ENCODE measurements around the gene SYNC. TPM values are rescaled to one million over a fixed set of nuclear protein-coding genes. Genes with fewer than 3 reads are reported as not detected.

SYNC gene
- total RNA-seq = 4.1 TPM

- DNase-seq = no peak
Measured at GRCh38 chr1:32702599-32703478, at the start of gene SYNC. SYNC (minus strand) TSS chr1:32702770; CDS start chr1:32702660, 110 bp downstream.

DNA sequence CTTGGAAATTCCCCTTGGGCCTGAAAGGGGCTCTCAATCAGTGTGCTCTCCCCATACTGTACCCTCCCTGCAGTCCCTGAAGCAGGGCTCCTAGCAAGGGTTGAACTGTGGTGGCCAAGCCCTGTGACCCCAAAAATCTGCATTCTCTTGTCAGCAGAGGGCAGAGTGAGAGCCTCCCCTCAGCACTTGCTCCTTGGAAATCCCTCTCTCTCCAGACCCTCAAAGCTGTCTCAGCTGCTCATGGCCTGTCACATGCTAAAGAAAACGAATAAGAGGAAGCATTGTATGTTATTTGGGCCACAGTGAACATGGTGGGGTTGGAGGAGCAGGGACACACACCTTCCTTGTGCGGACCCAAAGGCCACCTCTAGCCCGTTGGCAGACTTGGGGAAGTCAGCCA is 47.2 kb upstream of the SYNC start:
- DNase-seq = no peak

DNA sequence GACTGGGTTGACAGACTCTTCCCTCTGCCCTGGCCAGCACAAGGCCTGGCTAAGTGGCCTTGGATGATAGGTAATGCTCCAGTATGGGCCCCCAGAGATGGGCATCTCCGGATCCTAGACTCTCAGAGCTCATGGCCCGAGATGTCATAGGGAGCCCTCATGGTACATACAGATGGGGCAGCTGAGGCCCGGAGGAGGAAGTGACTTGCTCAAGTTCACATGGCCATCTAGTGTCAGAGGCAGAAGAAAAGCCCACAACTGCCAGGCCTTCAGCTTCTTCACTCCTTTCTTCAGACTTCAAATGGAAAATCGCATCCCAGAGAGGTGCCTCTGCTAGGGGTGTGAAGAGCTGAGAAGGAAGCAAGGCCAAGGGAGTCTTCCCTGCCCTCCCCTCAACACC is 46.8 kb upstream of the SYNC start:
- DNase-seq = no peak

DNA sequence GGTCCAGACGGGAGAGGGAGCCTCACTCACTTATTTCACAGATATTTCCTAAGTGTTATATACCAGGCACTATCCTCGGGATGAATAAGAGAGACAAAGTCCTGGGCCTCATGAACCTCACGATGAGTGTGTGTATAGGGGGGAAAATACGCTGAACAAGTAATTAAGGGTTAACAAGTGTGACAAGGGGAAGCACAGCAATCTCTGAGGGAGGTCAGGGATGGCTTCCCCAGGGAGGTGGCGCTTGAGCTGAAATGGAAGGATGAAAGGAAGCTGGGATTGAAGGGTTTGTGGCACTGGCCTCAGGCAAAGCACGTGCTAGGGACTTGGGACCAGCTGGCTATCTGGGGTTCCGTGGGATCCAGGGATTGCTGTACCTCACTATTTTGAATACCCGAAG is 46.4 kb upstream of the SYNC start:
- DNase-seq = no peak

DNA sequence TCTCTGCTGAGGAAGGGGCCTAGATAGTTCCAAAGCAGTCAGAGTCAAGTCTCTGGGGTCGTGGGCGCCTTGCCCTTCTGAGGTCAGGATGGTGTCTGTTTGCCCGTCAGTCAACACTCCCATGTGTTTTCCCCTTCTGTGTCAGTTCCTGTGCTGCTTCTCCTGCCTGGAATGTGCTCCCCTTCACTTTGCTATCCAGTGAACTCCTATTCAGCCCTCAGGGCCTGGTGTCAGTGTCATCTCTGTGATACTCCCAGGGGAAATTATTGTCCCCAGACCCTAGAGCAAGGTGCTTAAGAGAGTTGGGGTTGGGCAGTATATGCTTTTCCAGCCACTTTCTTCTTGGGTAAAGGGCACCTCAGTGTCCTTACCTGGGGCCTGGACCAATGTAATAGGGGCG is 45.8 kb upstream of the SYNC start:
- DNase-seq = no peak

DNA sequence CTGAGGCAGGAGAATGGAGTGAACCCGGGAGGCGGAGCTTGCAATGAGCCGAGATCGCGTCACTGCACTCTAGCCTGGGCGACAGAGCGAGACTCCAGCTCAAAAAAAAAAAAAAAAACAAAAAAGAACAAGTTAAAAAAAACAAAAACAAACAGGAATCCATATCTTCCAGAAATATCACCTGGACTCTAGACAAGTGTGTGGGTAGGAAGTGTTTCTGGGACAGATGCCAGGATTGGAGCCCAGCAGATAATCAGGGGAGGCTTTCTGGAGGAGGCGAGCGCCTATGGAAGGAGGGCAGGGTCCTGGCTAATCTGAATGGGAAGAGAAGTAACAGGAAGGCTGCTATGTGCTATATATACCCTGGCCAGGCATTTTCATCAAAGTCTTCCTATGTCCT is 43.6 kb upstream of the SYNC start:
- no peak for DNase-seq

DNA sequence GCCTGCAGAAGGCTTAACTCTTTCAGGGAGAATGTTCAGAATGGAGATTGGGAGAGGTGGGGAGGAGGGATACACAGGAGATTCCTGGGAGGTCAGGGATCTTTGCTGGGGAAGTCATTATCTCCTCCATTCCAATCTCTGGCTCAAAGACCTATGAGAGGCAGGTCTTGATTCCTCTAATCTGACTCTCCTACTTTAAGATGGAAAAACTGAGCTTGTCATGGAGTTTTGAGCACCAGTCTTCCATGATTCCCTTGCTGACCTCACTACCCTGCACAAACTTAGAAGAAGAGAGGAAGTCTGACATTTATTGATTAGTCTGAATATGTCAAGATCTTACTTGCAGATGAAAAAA is 41.5 kb upstream of the SYNC start:
- DNase-seq = no peak

GRCh38 chr1:32743380-32744070 is 41.0 kb upstream of the SYNC start:
- DNase-seq = no peak

DNA sequence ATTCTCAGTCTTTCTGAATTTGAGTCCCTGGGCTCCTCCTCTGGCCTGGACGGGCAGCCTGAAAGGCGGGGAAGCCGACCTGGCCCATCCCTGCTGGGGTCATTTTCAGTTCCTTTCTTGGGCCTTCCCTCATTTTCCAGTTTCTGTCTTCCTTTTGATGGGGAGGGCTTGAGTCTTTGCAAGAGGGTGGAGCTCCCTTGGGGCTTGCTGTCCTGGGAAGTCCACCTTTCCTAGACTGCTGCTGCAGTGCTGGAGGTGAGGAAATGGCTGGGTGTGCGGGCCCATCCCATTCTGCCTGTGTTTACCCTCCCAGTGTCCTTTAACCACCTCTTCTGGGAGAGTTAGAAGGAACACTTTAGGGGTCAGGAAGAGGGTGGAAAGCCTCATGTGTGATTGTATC is 40.4 kb upstream of the SYNC start:
- no peak for DNase-seq

GRCh38 chr1:32742199-32742947 is 39.8 kb upstream of the SYNC start:
- no peak for DNase-seq

- no peak for DNase-seq
Measured at GRCh38 chr1:32741413-32742198, 39.0 kb upstream of the SYNC start.

DNA sequence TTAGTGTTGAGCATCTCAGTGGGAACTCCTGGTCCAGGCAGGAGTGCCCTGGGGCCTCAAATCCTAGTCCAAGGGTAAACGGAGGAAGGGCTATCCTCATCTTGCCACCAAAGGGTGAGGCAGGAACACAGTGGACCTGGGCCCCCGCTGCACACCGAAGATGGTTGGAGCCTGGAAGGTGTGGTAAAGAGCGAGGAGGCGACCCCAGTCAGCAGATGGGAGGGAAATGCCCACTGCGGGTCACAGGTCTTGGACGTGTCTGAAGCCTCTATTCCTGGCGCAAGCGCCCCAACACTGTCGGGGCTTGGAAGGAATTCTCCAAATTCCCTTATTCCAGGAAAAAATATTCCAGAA is 38.5 kb upstream of the SYNC start:
- no peak for DNase-seq

GRCh38 chr1:32736812-32737791 is 34.5 kb upstream of the SYNC start:
- DNase-seq = no peak

- DNase-seq = no peak
Measured at GRCh38 chr1:32733582-32734321, 31.2 kb upstream of the SYNC start.

GRCh38 chr1:32729254-32730046 is 26.9 kb upstream of the SYNC start:
- no peak for DNase-seq

GRCh38 chr1:32728413-32729077 is 26.0 kb upstream of the SYNC start:
- DNase-seq = no peak

- DNase-seq = no peak
Measured at GRCh38 chr1:32727876-32728275, 25.3 kb upstream of the SYNC start.

- DNase-seq = no peak
Measured at GRCh38 chr1:32725615-32725982, 23.0 kb upstream of the SYNC start.
